ENCODE results near the gene SUN3. TPM values are rescaled to one million over a fixed set of nuclear protein-coding genes. Genes with fewer than 3 reads are reported as not detected.
A peak's percentile ranks its signal among the peaks of the same experiment; 100 is the strongest.

SUN3 gene
- total RNA-seq, 1 experiment from 2014 or later: not detected

GRCh38 chr7:48038815-48039506 is 10.1 kb upstream of the SUN3 start (continued):
- TF ChIP-seq SMAD3 (CRISPR knock-in tag; IDR thresholded peaks at IDR 0.05; ENCODE audit: borderline replicate concordance) (no peak), USF1 (CRISPR knock-in tag; IDR thresholded peaks at IDR 0.05) (peak; percentile 65; the same call in 1 of the 2 replicates), SOX15 (CRISPR knock-in tag; IDR thresholded peaks at IDR 0.05) (no peak), ATF1 (CRISPR knock-in tag; IDR thresholded peaks at IDR 0.05) (no peak)

GRCh38 chr7:48035967-48036478 is 7.1 kb upstream of the SUN3 start:
- POLR2A ChIA-PET: interaction anchor here (1.6 kb wide), 1 partner anchor 53 kb away, joined by 7 read pairs; the partner anchor contains the start of gene UPP1
- Mint-ChIP-seq H3K36me3 (no peaks in the 10 kb centered on the region), H3K9me3 (no peaks in the 10 kb centered on the region), H3K4me3 (peak overlapping the region; percentile 83), H3K4me1 (peaks cover 44% of the 10 kb centered on the region), H3K27me3 (ENCODE audit: low read depth) (peaks cover 51% of the 10 kb centered on the region), H3K27ac (no peak overlapping the region)
- ATAC-seq (peak; percentile 7), DNase-seq (ENCODE audit: low spot score) (peak; percentile 33)
- TF ChIP-seq ETV6 (CRISPR knock-in tag; IDR thresholded peaks at IDR 0.05) (0 out of 2 replicates have a peak, but pooled peaks have one; percentile 4), NR1H2 (CRISPR knock-in tag; IDR thresholded peaks at IDR 0.05) (no peak)
- CTCF ChIA-PET: interaction anchor here (0.5 kb wide), 1 partner anchor 54 kb away, joined by 4 read pairs; no protein-coding TSS in a partner anchor

GRCh38 chr7:48035301-48035966 is 6.5 kb upstream of the SUN3 start, which contains the start of gene C7orf57:
Gene C7orf57, plus strand, starts transcription at chr7:48035543. Its CDS starts 766 bp downstream, at chr7:48036309.
- peaks cover 38% of the 10 kb centered on the region for H3K4me1 Mint-ChIP-seq
- no peak within 1 kb of the TSS for H3K27ac Mint-ChIP-seq
- POLR2A ChIA-PET: interaction anchor here (1.6 kb wide), 1 partner anchor 54 kb away, joined by 7 read pairs; the partner anchor contains the start of gene UPP1
- ATAC-seq: peak; percentile 95
- DNase-seq (ENCODE audit: low spot score): peak; percentile 94
- CTCF ChIA-PET: interaction anchor here (0.5 kb wide), 1 partner anchor 54 kb away, joined by 4 read pairs; no protein-coding TSS in a partner anchor
- peak; percentile 98 for TF ChIP-seq NFYB (CRISPR knock-in tag; conservative IDR thresholded peaks at IDR 0.05; ENCODE audit: low read depth)
- peak; percentile 64; the same call in 1 of the 2 replicates for TF ChIP-seq E2F5 (CRISPR knock-in tag; IDR thresholded peaks at IDR 0.05)
- TF ChIP-seq FOXK1 (CRISPR knock-in tag; IDR thresholded peaks at IDR 0.05): peak; percentile 96
- TF ChIP-seq ETV6 (CRISPR knock-in tag; IDR thresholded peaks at IDR 0.05): peak; percentile 19; the same call in 1 of the 2 replicates
- TF ChIP-seq ARID4B (CRISPR knock-in tag; IDR thresholded peaks at IDR 0.05; ENCODE audit: borderline replicate concordance): peak; percentile 59; the same call in 1 of the 2 replicates
- 0 out of 2 replicates have a peak, but pooled peaks have one; percentile 36 for TF ChIP-seq ZNF121 (CRISPR knock-in tag; IDR thresholded peaks at IDR 0.05)
- no peak for TF ChIP-seq ZNF423 (CRISPR knock-in tag; IDR thresholded peaks at IDR 0.05)
- TF ChIP-seq AFF4 (CRISPR knock-in tag; IDR thresholded peaks at IDR 0.05; ENCODE audit: borderline replicate concordance): no peak
- TF ChIP-seq ZNF416 (CRISPR knock-in tag; IDR thresholded peaks at IDR 0.05): no peak
- no peak for TF ChIP-seq ZMAT4 (CRISPR knock-in tag; IDR thresholded peaks at IDR 0.05)
- peak within 1 kb of the TSS; percentile 83 for H3K4me3 Mint-ChIP-seq
- H3K9me3 Mint-ChIP-seq: no peaks in the 10 kb centered on the region
- H3K36me3 Mint-ChIP-seq: no peaks in the 10 kb centered on the region
- H3K27me3 Mint-ChIP-seq (ENCODE audit: low read depth): peaks cover 51% of the 10 kb centered on the region
